Measurements from ENCODE around the gene NRP2. TPM values are rescaled to one million over a fixed set of nuclear protein-coding genes. Genes with fewer than 3 reads are reported as not detected.

Gene NRP2
- total RNA-seq, 1 donor = 11.2 TPM

DNA sequence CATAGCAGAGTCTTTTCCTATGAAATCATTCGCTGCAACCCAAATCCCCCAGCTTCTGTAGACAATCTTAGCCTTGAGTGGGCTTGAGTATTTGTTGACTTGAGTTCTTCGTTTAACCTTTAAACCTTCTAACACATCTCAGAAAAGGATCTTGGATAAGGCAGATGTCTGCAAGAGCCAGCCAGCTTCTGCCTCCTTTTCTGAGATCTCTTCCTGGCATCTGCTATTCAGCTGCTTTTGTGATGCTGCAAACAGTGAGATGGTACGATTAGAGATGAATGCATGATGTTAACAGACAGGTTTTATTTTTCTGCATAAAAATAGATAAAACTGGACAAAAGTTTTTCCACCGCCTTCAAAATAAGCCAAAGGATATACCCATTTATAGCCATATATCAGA, 37.5 kb downstream of the NRP2 start:
- DNase-seq (ENCODE audit: low read depth) = no peak
- TF ChIP-seq, protein P1, sequence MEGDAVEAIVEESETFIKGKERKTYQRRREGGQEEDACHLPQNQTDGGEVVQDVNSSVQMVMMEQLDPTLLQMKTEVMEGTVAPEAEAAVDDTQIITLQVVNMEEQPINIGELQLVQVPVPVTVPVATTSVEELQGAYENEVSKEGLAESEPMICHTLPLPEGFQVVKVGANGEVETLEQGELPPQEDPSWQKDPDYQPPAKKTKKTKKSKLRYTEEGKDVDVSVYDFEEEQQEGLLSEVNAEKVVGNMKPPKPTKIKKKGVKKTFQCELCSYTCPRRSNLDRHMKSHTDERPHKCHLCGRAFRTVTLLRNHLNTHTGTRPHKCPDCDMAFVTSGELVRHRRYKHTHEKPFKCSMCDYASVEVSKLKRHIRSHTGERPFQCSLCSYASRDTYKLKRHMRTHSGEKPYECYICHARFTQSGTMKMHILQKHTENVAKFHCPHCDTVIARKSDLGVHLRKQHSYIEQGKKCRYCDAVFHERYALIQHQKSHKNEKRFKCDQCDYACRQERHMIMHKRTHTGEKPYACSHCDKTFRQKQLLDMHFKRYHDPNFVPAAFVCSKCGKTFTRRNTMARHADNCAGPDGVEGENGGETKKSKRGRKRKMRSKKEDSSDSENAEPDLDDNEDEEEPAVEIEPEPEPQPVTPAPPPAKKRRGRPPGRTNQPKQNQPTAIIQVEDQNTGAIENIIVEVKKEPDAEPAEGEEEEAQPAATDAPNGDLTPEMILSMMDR (IDR thresholded peaks at IDR 0.05; ENCODE audit: insufficient read depth, low read length) = no peak
- H3K4me3 ChIP-seq (ENCODE audit: low read depth, low read length) = no peak overlapping the region

DNA sequence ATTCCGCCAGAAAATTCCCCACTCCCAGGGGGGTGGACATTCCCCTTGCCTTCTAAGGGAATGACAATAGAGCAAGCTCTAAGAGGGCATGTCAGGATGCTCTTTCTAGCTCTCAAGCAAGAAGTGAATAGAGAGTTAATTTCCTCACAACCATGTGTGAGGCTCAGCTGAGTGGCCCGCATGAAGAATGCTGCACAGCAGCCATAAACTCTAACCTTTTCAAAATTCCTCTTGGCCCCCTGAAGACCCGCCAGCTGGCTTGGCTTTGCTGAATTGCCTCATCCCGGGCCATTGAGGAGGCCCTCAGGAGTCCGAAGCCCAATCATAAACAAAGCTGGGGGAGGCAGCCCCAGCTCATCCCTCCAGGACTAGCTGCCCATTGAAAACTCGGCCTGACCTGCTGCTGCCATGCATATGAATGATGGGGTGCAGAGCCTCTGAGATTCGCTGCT, 38.2 kb downstream of the NRP2 start:
- TF ChIP-seq, protein P1 (IDR thresholded peaks at IDR 0.05; ENCODE audit: insufficient read depth, low read length) = no peak
- H3K4me3 ChIP-seq (ENCODE audit: low read depth, low read length) = no peak overlapping the region
- no peak for DNase-seq (ENCODE audit: low read depth)

DNA sequence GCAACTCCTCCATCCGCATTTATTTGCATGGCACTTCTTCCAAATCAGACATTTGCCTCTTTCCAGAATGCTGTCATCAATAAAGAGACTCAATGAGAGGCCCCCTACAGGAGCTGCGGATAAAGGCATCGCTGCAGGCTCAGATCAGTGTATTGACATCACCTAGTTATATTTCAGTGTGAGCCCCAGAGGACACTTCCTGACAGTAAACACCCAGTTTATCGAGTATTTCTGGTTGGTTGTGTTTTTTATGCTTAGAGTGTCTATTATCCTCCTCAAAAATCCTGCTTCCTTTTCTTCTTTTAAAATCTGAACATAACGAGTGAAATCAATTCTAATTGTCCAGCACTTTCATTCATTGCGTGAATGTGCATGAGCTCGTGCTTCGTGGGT, 38.8 kb downstream of the NRP2 start:
- DNase-seq (ENCODE audit: low read depth) = no peak
- H3K4me3 ChIP-seq (ENCODE audit: low read depth, low read length) = no peak overlapping the region
- TF ChIP-seq, protein P1 (IDR thresholded peaks at IDR 0.05; ENCODE audit: insufficient read depth, low read length) = peak; percentile 28

DNA sequence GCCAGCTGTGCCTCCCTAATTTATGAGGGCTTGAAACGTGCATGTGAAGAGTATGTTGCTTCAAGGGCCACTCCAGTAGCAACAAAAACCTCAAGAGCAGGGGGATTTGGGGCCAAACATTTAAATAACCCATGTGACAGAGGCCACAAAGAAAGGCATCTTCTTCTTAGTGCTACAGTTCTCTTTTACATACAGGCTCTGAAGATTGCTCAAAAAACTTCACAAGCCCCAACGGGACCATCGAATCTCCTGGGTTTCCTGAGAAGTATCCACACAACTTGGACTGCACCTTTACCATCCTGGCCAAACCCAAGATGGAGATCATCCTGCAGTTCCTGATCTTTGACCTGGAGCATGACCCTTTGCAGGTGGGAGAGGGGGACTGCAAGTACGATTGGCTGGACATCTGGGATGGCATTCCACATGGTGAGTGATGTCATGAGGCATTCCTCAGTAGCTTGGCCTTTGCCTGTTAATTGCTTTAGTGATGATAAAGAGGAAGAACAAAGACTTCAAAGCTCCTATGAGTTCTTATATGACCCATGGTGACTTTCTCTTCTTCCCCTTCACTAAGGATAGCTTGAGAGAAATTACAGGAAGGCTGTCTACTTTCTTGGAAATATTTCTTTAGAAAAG, 40.1 kb downstream of the NRP2 start:
- TF ChIP-seq, protein P1 (IDR thresholded peaks at IDR 0.05; ENCODE audit: insufficient read depth, low read length) = no peak
- no peak overlapping the region for H3K4me3 ChIP-seq (ENCODE audit: low read depth, low read length)
- DNase-seq (ENCODE audit: low read depth) = no peak

DNA sequence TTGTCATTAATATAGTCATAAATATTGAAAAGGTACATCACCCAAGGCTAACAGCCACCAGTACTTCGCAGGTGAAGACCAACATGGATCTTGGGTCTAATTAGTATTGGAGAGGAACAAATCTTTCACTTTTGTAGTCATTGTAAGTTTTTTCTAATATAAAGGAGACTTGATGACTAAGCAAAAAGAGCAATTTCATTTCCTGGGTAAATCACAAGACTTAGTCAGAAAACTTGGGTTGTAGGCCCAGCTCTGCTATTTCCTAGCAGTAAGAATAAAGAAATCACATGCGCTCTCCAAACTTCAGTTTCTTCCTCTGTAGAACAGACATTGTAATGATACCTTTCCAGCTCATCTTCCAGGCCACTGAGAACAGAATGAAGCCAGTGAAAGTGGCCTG, 40.9 kb downstream of the NRP2 start:
- no peak overlapping the region for H3K4me3 ChIP-seq (ENCODE audit: low read depth, low read length)
- DNase-seq (ENCODE audit: low read depth) = peak; percentile 50
- TF ChIP-seq, protein P1 (IDR thresholded peaks at IDR 0.05; ENCODE audit: insufficient read depth, low read length) = no peak

DNA sequence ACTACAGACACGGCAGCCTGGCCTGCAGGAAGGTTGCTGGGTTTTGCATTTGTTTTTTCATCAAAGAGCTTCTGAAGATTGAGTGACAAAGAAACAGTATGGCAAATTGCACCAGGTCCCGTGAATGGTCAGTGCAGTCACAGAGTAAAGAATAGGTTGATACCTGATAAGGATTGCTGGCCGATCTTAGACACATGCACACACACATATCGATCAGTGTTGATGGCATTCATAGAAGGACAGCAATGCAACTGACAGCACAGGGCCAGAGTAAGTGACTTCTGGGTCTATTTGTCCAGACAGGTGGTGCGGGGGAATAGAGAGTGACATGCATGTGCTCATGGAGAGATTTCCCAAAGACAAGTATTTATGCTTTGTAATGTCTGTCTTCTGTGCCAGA, 42.8 kb downstream of the NRP2 start:
- no peak overlapping the region for H3K4me3 ChIP-seq (ENCODE audit: low read depth, low read length)
- DNase-seq (ENCODE audit: low read depth) = no peak
- TF ChIP-seq, protein P1 (IDR thresholded peaks at IDR 0.05; ENCODE audit: insufficient read depth, low read length) = no peak

DNA sequence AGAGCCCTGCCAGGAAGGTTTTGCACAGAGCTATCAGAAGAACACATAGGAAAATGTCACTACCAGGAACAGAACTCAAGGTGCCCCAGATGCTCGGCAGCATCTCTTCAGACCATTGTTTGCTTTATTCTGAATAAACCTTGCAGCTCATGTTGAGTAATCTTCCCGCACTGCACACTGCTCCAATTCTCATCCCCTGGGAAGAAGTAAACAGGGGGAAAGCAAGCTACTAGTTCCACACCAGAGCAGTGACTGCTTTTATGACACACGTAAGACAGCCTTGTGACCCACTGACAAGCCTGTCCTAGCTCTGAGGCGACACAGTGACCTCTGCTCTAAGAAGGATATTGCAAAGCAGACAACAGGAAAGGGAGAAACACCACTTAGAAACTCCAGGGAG, 44.2 kb downstream of the NRP2 start:
- no peak for DNase-seq (ENCODE audit: low read depth)
- H3K4me3 ChIP-seq (ENCODE audit: low read depth, low read length) = no peak overlapping the region
- TF ChIP-seq, protein P1 (IDR thresholded peaks at IDR 0.05; ENCODE audit: insufficient read depth, low read length) = no peak

All from fibroblast of the aortic adventitia (primary cell).